ENCODE measurements around the gene LTF. TPM values are rescaled to one million over a fixed set of nuclear protein-coding genes. Genes with fewer than 3 reads are reported as not detected.

The LTF gene
- total and polyA plus RNA-seq, 8 donors, result 6.9 to 21.0 (median 11.2) TPM

- Histone ChIP-seq H3K27me3 (no peaks in the 10 kb centered on the region), H3K9me3 (no peaks in the 10 kb centered on the region), H3K4me1 (peaks cover 0 to 5% (median 0%) of the 10 kb centered on the region in 3 donors), H3K36me3 (no peaks in the 10 kb centered on the region), H3K4me3 (no peak overlapping the region), H3K27ac (no peak overlapping the region)
- FAIRE-seq (no peak), DNase-seq (peak in 1 of 6 donors; percentile 30), ATAC-seq (peak; percentile 48 to 73 (median 60))
- intact Hi-C loops (cut with DNase I), result no loop called here
- TF ChIP-seq, protein P1, sequence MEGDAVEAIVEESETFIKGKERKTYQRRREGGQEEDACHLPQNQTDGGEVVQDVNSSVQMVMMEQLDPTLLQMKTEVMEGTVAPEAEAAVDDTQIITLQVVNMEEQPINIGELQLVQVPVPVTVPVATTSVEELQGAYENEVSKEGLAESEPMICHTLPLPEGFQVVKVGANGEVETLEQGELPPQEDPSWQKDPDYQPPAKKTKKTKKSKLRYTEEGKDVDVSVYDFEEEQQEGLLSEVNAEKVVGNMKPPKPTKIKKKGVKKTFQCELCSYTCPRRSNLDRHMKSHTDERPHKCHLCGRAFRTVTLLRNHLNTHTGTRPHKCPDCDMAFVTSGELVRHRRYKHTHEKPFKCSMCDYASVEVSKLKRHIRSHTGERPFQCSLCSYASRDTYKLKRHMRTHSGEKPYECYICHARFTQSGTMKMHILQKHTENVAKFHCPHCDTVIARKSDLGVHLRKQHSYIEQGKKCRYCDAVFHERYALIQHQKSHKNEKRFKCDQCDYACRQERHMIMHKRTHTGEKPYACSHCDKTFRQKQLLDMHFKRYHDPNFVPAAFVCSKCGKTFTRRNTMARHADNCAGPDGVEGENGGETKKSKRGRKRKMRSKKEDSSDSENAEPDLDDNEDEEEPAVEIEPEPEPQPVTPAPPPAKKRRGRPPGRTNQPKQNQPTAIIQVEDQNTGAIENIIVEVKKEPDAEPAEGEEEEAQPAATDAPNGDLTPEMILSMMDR (IDR thresholded peaks at IDR 0.05), result no peak
- 45 to 49% methylated on average over 10 of the region's 10 CpGs for WGBS, 2 donors
Observed at GRCh38 chr3:46416125-46416810, 48.4 kb downstream of the LTF start.

DNA sequence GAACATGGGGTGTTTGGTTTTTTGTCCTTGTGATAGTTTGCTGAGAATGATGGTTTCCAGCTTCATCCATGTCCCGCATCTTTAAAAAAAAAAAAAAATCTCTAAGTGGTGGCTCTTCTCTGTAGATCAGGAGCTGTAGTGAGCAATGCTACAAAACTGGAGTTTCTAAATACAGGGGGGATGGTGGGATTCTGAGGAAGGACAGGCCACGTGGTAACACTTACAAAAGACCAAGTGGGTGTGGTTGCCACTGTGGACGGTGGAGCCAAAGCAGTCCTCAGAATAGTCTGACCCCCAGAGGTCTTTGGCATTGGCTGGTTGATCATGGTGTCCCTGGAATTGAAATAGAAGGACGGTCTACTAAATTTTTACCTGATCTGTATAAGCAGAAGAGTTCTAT, 50.0 kb downstream of the LTF start:
- intact Hi-C loops (cut with DNase I), result no loop called here
- no peak for ATAC-seq
- TF ChIP-seq, protein P1 (IDR thresholded peaks at IDR 0.05), result no peak
- Histone ChIP-seq H3K27ac (no peak overlapping the region), H3K27me3 (no peaks in the 10 kb centered on the region), H3K9me3 (no peaks in the 10 kb centered on the region), H3K36me3 (no peaks in the 10 kb centered on the region), H3K4me3 (no peak overlapping the region), H3K4me1 (peaks cover 0 to 5% (median 0%) of the 10 kb centered on the region in 3 donors)
- no peak for FAIRE-seq
- WGBS, 2 donors, result 87 to 91% methylated on average over 4 of the region's 4 CpGs
- no peak for DNase-seq

- H3K9me3 ChIP-seq, result no peaks in the 10 kb centered on the region
- DNase-seq (no peak), FAIRE-seq (no peak), ATAC-seq (no peak)
- no peaks in the 10 kb centered on the region for H3K27me3 ChIP-seq
- H3K4me3 ChIP-seq, result no peak overlapping the region
- intact Hi-C loops (cut with DNase I), result no loop called here
- WGBS, 2 donors, result 84 to 86% methylated on average over 5 of the region's 5 CpGs
- peaks cover 0 to 5% (median 0%) of the 10 kb centered on the region in 3 donors for H3K4me1 ChIP-seq
- TF ChIP-seq, protein P1 (IDR thresholded peaks at IDR 0.05), result no peak
- no peak overlapping the region for H3K27ac ChIP-seq
- no peaks in the 10 kb centered on the region for H3K36me3 ChIP-seq
Observed at GRCh38 chr3:46413951-46414350, 50.8 kb downstream of the LTF start.

GRCh38 chr3:46412786-46413298, 51.9 kb downstream of the LTF start:
- no peak overlapping the region for H3K4me3 ChIP-seq
- FAIRE-seq (no peak), ATAC-seq (no peak), DNase-seq (no peak)
- no peaks in the 10 kb centered on the region for H3K27me3 ChIP-seq
- no peak overlapping the region for H3K27ac ChIP-seq
- H3K4me1 ChIP-seq, result peaks cover 0 to 5% (median 0%) of the 10 kb centered on the region in 3 donors
- no peaks in the 10 kb centered on the region for H3K9me3 ChIP-seq
- 77 to 84% methylated on average over 3 of the region's 3 CpGs for WGBS, 2 donors
- TF ChIP-seq, protein P1 (IDR thresholded peaks at IDR 0.05), result no peak
- H3K36me3 ChIP-seq, result no peaks in the 10 kb centered on the region
- intact Hi-C loops (cut with DNase I), result no loop called here

- intact Hi-C loops (cut with DNase I), result no loop called here
- 73 to 90% methylated on average over 2 of the region's 2 CpGs for WGBS, 2 donors
- no peaks in the 10 kb centered on the region for H3K9me3 ChIP-seq
- H3K27me3 ChIP-seq, result no peaks in the 10 kb centered on the region
- H3K36me3 ChIP-seq, result no peaks in the 10 kb centered on the region
- ATAC-seq (no peak), FAIRE-seq (no peak), DNase-seq (no peak)
- H3K27ac ChIP-seq, result no peak overlapping the region
- peaks cover 0 to 10% (median 4%) of the 10 kb centered on the region in 3 donors for H3K4me1 ChIP-seq
- TF ChIP-seq, protein P1 (IDR thresholded peaks at IDR 0.05), result no peak
- H3K4me3 ChIP-seq, result no peak overlapping the region
Observed at GRCh38 chr3:46411271-46411670, 53.4 kb downstream of the LTF start.

Measured in pancreas (tissue), 10 donors.